Activated CD4-positive, CD25-positive, alpha-beta regulatory T cell treated with anti-CD3 and anti-CD28 coated beads, Interleukin-2, amount 50 U/mL, for 72 hours (primary cell): ENCODE results near the gene WNT5B.
A peak's percentile ranks its signal among the peaks of the same experiment; 100 is the strongest.

Source experiments
- DNase-seq: peaks from one replicate; pipeline ENCODE4 v3.0.0; 2021

WNT5B gene

GRCh38 chr12:1628666-1629337 is at the start of gene WNT5B:
WNT5B (plus strand) TSS chr12:1629231; CDS start chr12:1631355, 2,124 bp downstream.
- no peak for DNase-seq

- DNase-seq: no peak
Observed at GRCh38 chr12:1579651-1580435, 49.2 kb upstream of the WNT5B start.

GRCh38 chr12:1580526-1580925 is 48.5 kb upstream of the WNT5B start:
- DNase-seq: no peak

- DNase-seq: no peak
Observed at GRCh38 chr12:1581973-1582708, 46.9 kb upstream of the WNT5B start.

GRCh38 chr12:1582709-1583050 is 46.4 kb upstream of the WNT5B start:
- DNase-seq: no peak

- peak; percentile 49 for DNase-seq
Observed at GRCh38 chr12:1583421-1584078, 45.5 kb upstream of the WNT5B start.

GRCh38 chr12:1584326-1584725 is 44.7 kb upstream of the WNT5B start:
- no peak for DNase-seq

GRCh38 chr12:1587927-1588574 is 41.0 kb upstream of the WNT5B start:
- no peak for DNase-seq

- no peak for DNase-seq
Observed at GRCh38 chr12:1588575-1588947, 40.5 kb upstream of the WNT5B start.

- DNase-seq: no peak
Observed at GRCh38 chr12:1590221-1590979, 38.6 kb upstream of the WNT5B start.

GRCh38 chr12:1591034-1591433 is 38.0 kb upstream of the WNT5B start:
- DNase-seq: no peak

GRCh38 chr12:1591543-1591942 is 37.5 kb upstream of the WNT5B start:
- no peak for DNase-seq

GRCh38 chr12:1592444-1593173 is 36.4 kb upstream of the WNT5B start:
- DNase-seq: peak; percentile 67

GRCh38 chr12:1593174-1594005 is 35.6 kb upstream of the WNT5B start:
- peak; percentile 60 for DNase-seq

GRCh38 chr12:1594006-1594260 is 35.1 kb upstream of the WNT5B start:
- DNase-seq: no peak

- DNase-seq: peak; percentile 88
Observed at GRCh38 chr12:1594261-1595025, 34.6 kb upstream of the WNT5B start, which contains the start of gene FBXL14. FBXL14 (minus strand) TSS chr12:1594581; CDS start chr12:1594066, 515 bp downstream.

- no peak for DNase-seq
Observed at GRCh38 chr12:1595026-1595561, 33.9 kb upstream of the WNT5B start.

GRCh38 chr12:1595690-1596347 is 33.2 kb upstream of the WNT5B start:
- no peak for DNase-seq

- DNase-seq: no peak
Observed at GRCh38 chr12:1598757-1599156, 30.3 kb upstream of the WNT5B start.
